ENCODE results near the gene WIPF1.

- TF ChIP-seq CTCF (IDR thresholded peaks at IDR 0.05): no peak
- no peak for TF ChIP-seq POLR2AphosphoS5 (IDR thresholded peaks at IDR 0.05; ENCODE audit: insufficient read depth in 1 of 2, low read depth in 1 of 2)
Observed at GRCh38 chr2:174511580-174512260, 85.9 kb downstream of the WIPF1 start.
